Vagina (tissue), 2 donors: ENCODE data around the gene SMAD1. TPM values are rescaled to one million over a fixed set of nuclear protein-coding genes. Genes with fewer than 3 reads are reported as not detected.
"Not testable (repeated sequence)": the region's sequence is repeated elsewhere in the genome, so short reads cannot be mapped to it uniquely, and the experiment has no call there.

Experiments
- DNase-seq, 2 donors: peaks; one replicate each; pipeline ENCODE4 v3.0.0-alpha.2; 2017; ENCODE audit errors: extremely low spot score in 2 of 2
- H3K27ac ChIP-seq: fragments of 200-600 bp; sonication (generic); one replicate; pipeline ENCODE4 v1.5.1; 2019
- H3K27me3 ChIP-seq: fragments of 200-600 bp; sonication (generic); one replicate; pipeline ENCODE4 v1.5.1; 2019
- H3K36me3 ChIP-seq, 2 donors: fragments of 200-600 bp; sonication (generic); one replicate each; pipeline ENCODE4 v1.5.1; 2017 to 2019
- H3K4me1 ChIP-seq: fragments of 200-600 bp; sonication (generic); one replicate; pipeline ENCODE4 v1.5.1; 2019
- H3K4me3 ChIP-seq, 2 donors: fragments of 200-600 bp; sonication (generic); 1 replicate in 1 of 2; 2 replicates in 1 of 2; pipeline ENCODE4 v1.5.1; 2016 to 2019
- H3K9me3 ChIP-seq: fragments of 200-600 bp; sonication (generic); one replicate; pipeline ENCODE4 v1.5.1; 2019
- CTCF ChIP-seq, 3 experiments: fragments of 450-650 bp in 2 of 3; fragments of 200-600 bp in 1 of 3; sonication (generic) in 1 of 3; IDR thresholded peaks; one replicate each; pipeline ENCODE4 v1.5.1; 2017 to 2019; ENCODE audit warnings: antibody characterized with exemption in 3 of 3, mild to moderate bottlenecking in 2 of 3, moderate library complexity in 2 of 3
- POLR2A ChIP-seq, 2 donors: fragments of 450-650 bp; IDR thresholded peaks; one replicate each; pipeline ENCODE4 v1.6.1; 2017; ENCODE audit warnings: antibody characterized with exemption in 2 of 2, mild to moderate bottlenecking in 2 of 2, moderate library complexity in 2 of 2
- POLR2AphosphoS5 ChIP-seq, 2 donors: sonication (generic); formaldehyde crosslinking; IDR thresholded peaks; one replicate each; pipeline ENCODE4 v1.9.0; 2017; ENCODE audit warnings: antibody characterized with exemption in 2 of 2, mild to moderate bottlenecking in 2 of 2, low read depth in 1 of 2; ENCODE audit not compliant: insufficient read depth in 1 of 2
- intact Hi-C: fragments of 100-400 bp; cut with DNase I; formaldehyde crosslinking; loops from one replicate; pipeline ENCODE4 v1.15.1; 2023
- total RNA-seq: library from RNA; depleted of rRNA; stranded (reverse); fragments of >200 nt; gene quantifications from one replicate; pipeline ENCODE4 v1.2.3, GENCODE V29; 2016

The SMAD1 gene
- total RNA-seq, 1 donor from 2014 or later: 31.7 TPM

- TF ChIP-seq POLR2A (IDR thresholded peaks at IDR 0.05) (no peak), POLR2AphosphoS5 (IDR thresholded peaks at IDR 0.05; ENCODE audit: insufficient read depth in 1 of 2, low read depth in 1 of 2) (no peak), CTCF (IDR thresholded peaks at IDR 0.05) (no peak)
- intact Hi-C loops: no loop called here
- H3K4me1 ChIP-seq: no peaks in the 10 kb centered on the region
- DNase-seq: no peak
- no peaks in the 10 kb centered on the region for H3K9me3 ChIP-seq
- no peaks in the 10 kb centered on the region for H3K36me3 ChIP-seq
- H3K4me3 ChIP-seq: no peak overlapping the region
- no peak overlapping the region for H3K27ac ChIP-seq
- no peaks in the 10 kb centered on the region for H3K27me3 ChIP-seq
These were observed 85.1 kb downstream of the SMAD1 start for GRCh38 chr4:145566768-145567167.

GRCh38 chr4:145567516-145567915 lies 85.9 kb downstream of the SMAD1 start:
- Histone ChIP-seq H3K4me1 (no peaks in the 10 kb centered on the region), H3K9me3 (no peaks in the 10 kb centered on the region), H3K27me3 (no peaks in the 10 kb centered on the region), H3K4me3 (no peak overlapping the region), H3K36me3 (no peaks in the 10 kb centered on the region), H3K27ac (no peak overlapping the region)
- no peak for DNase-seq
- TF ChIP-seq POLR2A (IDR thresholded peaks at IDR 0.05): no peak
- intact Hi-C loops: no loop called here

- H3K27me3 ChIP-seq, DNase-seq, intact Hi-C loops, H3K36me3 ChIP-seq, H3K4me1 ChIP-seq, H3K4me3 ChIP-seq, H3K27ac ChIP-seq, H3K9me3 ChIP-seq: not testable (repeated sequence)
These were observed 92.9 kb downstream of the SMAD1 start for GRCh38 chr4:145574546-145574945.

- TF ChIP-seq CTCF (IDR thresholded peaks at IDR 0.05) (no peak), POLR2AphosphoS5 (IDR thresholded peaks at IDR 0.05; ENCODE audit: insufficient read depth in 1 of 2, low read depth in 1 of 2) (no peak), POLR2A (IDR thresholded peaks at IDR 0.05) (no peak)
These were observed 99.3 kb downstream of the SMAD1 start for GRCh38 chr4:145580906-145581305.

GRCh38 chr4:145583191-145584055 lies 101.8 kb downstream of the SMAD1 start:
- TF ChIP-seq POLR2AphosphoS5 (IDR thresholded peaks at IDR 0.05; ENCODE audit: insufficient read depth in 1 of 2, low read depth in 1 of 2) (no peak), POLR2A (IDR thresholded peaks at IDR 0.05) (no peak), CTCF (IDR thresholded peaks at IDR 0.05) (no peak)
- Histone ChIP-seq H3K36me3 (no peaks in the 10 kb centered on the region), H3K4me3 (no peak overlapping the region), H3K27me3 (no peaks in the 10 kb centered on the region), H3K9me3 (no peaks in the 10 kb centered on the region), H3K27ac (no peak overlapping the region), H3K4me1 (no peaks in the 10 kb centered on the region)
- DNase-seq: no peak
- intact Hi-C loops: no loop called here

More at GRCh38 chr4:145580906-145581305, 99.3 kb downstream of the SMAD1 start:
- intact Hi-C loops: no loop called here
- no peak for DNase-seq
- Histone ChIP-seq H3K27me3 (no peaks in the 10 kb centered on the region), H3K4me1 (no peaks in the 10 kb centered on the region), H3K27ac (no peak overlapping the region), H3K9me3 (no peaks in the 10 kb centered on the region), H3K36me3 (no peaks in the 10 kb centered on the region), H3K4me3 (no peak overlapping the region)

GRCh38 chr4:145587088-145587754 lies 105.6 kb downstream of the SMAD1 start:
- TF ChIP-seq CTCF (IDR thresholded peaks at IDR 0.05) (no peak), POLR2AphosphoS5 (IDR thresholded peaks at IDR 0.05; ENCODE audit: insufficient read depth in 1 of 2, low read depth in 1 of 2) (no peak), POLR2A (IDR thresholded peaks at IDR 0.05) (no peak)
- no peak overlapping the region for H3K4me3 ChIP-seq
- no peaks in the 10 kb centered on the region for H3K36me3 ChIP-seq
- no peaks in the 10 kb centered on the region for H3K9me3 ChIP-seq
- no peak overlapping the region for H3K27ac ChIP-seq
- no peaks in the 10 kb centered on the region for H3K27me3 ChIP-seq
- no peaks in the 10 kb centered on the region for H3K4me1 ChIP-seq
- intact Hi-C loops: no loop called here
- DNase-seq: no peak

GRCh38 chr4:145589381-145589780 lies 107.7 kb downstream of the SMAD1 start:
- intact Hi-C loops, H3K27me3 ChIP-seq, H3K9me3 ChIP-seq, H3K4me1 ChIP-seq, H3K36me3 ChIP-seq, DNase-seq, H3K27ac ChIP-seq, H3K4me3 ChIP-seq: not testable (repeated sequence)
